ENCODE data around the gene CAPZB. TPM values are rescaled to one million over a fixed set of nuclear protein-coding genes. Genes with fewer than 3 reads are reported as not detected.

Gene CAPZB
- polyA plus RNA-seq, 1 donor from 2014 or later = 159 TPM

- Histone ChIP-seq H3K79me2 (replicated peaks; ENCODE audit: insufficient read depth, low read length) (no peaks in the 10 kb centered on the region), H3K9me3 (ENCODE audit: low read length) (no peaks in the 10 kb centered on the region), H3K9ac (ENCODE audit: low read length) (no peak overlapping the region), H3F3A (ENCODE audit: insufficient read depth, low read length, poor library complexity, severe bottlenecking) (no peaks in the 10 kb centered on the region), H3K4me3 (ENCODE audit: low read length) (no peak overlapping the region), H3K9me2 (ENCODE audit: insufficient read depth, low read length) (no peaks in the 10 kb centered on the region), H4K20me1 (ENCODE audit: insufficient read depth) (no peaks in the 10 kb centered on the region), H3K36me3 (ENCODE audit: insufficient read depth, low read length) (no peaks in the 10 kb centered on the region), H3K4me2 (ENCODE audit: low read length) (no peak overlapping the region), H2AFZ (ENCODE audit: low read depth, low read length) (no peak overlapping the region), H3K27ac (ENCODE audit: low read length) (no peak overlapping the region), H3K27me3 (ENCODE audit: insufficient read depth, low read depth, low read length) (no peaks in the 10 kb centered on the region)
- TF ChIP-seq SMC3 (conservative IDR thresholded peaks at IDR 0.05; ENCODE audit: poor library complexity) = no peak
- no peak for TF ChIP-seq TAF1 (IDR thresholded peaks at IDR 0.05; ENCODE audit: low read depth)
- no peak for TF ChIP-seq EP300 (conservative IDR thresholded peaks at IDR 0.05; ENCODE audit: poor library complexity, severe bottlenecking)
- TF ChIP-seq MXI1 (conservative IDR thresholded peaks at IDR 0.05; ENCODE audit: poor library complexity, severe bottlenecking) = no peak
- no peak for TF ChIP-seq POLR2AphosphoS5 (IDR thresholded peaks at IDR 0.05)
- no peak for TF ChIP-seq RAD21 (conservative IDR thresholded peaks at IDR 0.05)
- TF ChIP-seq EZH2 (IDR thresholded peaks at IDR 0.05; ENCODE audit: borderline replicate concordance, insufficient read depth, low read length, poor library complexity, severe bottlenecking) = no peak
- no peak for TF ChIP-seq CTCF (IDR thresholded peaks at IDR 0.05; ENCODE audit: poor library complexity, severe bottlenecking)
- TF ChIP-seq, protein P1, sequence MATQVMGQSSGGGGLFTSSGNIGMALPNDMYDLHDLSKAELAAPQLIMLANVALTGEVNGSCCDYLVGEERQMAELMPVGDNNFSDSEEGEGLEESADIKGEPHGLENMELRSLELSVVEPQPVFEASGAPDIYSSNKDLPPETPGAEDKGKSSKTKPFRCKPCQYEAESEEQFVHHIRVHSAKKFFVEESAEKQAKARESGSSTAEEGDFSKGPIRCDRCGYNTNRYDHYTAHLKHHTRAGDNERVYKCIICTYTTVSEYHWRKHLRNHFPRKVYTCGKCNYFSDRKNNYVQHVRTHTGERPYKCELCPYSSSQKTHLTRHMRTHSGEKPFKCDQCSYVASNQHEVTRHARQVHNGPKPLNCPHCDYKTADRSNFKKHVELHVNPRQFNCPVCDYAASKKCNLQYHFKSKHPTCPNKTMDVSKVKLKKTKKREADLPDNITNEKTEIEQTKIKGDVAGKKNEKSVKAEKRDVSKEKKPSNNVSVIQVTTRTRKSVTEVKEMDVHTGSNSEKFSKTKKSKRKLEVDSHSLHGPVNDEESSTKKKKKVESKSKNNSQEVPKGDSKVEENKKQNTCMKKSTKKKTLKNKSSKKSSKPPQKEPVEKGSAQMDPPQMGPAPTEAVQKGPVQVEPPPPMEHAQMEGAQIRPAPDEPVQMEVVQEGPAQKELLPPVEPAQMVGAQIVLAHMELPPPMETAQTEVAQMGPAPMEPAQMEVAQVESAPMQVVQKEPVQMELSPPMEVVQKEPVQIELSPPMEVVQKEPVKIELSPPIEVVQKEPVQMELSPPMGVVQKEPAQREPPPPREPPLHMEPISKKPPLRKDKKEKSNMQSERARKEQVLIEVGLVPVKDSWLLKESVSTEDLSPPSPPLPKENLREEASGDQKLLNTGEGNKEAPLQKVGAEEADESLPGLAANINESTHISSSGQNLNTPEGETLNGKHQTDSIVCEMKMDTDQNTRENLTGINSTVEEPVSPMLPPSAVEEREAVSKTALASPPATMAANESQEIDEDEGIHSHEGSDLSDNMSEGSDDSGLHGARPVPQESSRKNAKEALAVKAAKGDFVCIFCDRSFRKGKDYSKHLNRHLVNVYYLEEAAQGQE (IDR thresholded peaks at IDR 0.05; ENCODE audit: borderline replicate concordance) = no peak
Measured at GRCh38 chr1:19351873-19352272, 133.5 kb downstream of the CAPZB start.

DNA sequence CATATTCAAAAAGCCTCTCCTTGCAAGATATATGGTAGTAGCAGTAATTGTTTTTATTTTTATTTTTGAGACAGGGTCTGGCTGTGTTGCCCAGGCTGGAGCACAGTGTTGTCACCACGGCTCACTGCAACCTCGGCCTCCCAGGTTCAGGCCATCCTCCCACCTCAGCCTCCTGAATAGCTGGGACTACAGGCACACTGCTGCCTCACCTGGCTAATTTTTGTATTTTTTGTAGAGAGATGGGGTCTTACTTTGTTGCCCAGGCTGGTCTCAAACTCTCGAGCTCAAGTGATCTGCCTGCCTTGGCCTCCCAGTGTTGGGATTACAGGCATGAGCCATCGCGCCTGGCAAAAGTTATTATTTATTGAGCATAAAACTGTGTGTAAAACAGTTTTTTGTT, 134.8 kb downstream of the CAPZB start:
- Histone ChIP-seq H4K20me1 (ENCODE audit: insufficient read depth) (no peaks in the 10 kb centered on the region), H3K36me3 (ENCODE audit: insufficient read depth, low read length) (no peaks in the 10 kb centered on the region)
- TF ChIP-seq, protein P1 (IDR thresholded peaks at IDR 0.05; ENCODE audit: borderline replicate concordance) = no peak
- no peak for TF ChIP-seq CTCF (IDR thresholded peaks at IDR 0.05; ENCODE audit: poor library complexity, severe bottlenecking)
- no peak for TF ChIP-seq EZH2 (IDR thresholded peaks at IDR 0.05; ENCODE audit: borderline replicate concordance, insufficient read depth, low read length, poor library complexity, severe bottlenecking)

More for the DNA sequence above, 134.8 kb downstream of the CAPZB start:
- H3K9me3 ChIP-seq (ENCODE audit: low read length) = no peaks in the 10 kb centered on the region
- H3K4me3 ChIP-seq (ENCODE audit: low read length) = no peak overlapping the region
- no peak overlapping the region for H3K9ac ChIP-seq (ENCODE audit: low read length)
- H3K27me3 ChIP-seq (ENCODE audit: insufficient read depth, low read depth, low read length) = no peaks in the 10 kb centered on the region
- no peaks in the 10 kb centered on the region for H3F3A ChIP-seq (ENCODE audit: insufficient read depth, low read length, poor library complexity, severe bottlenecking)
- H3K79me2 ChIP-seq (replicated peaks; ENCODE audit: insufficient read depth, low read length) = no peaks in the 10 kb centered on the region
- H2AFZ ChIP-seq (ENCODE audit: low read depth, low read length) = no peak overlapping the region
- H3K27ac ChIP-seq (ENCODE audit: low read length) = no peak overlapping the region
- no peak overlapping the region for H3K4me2 ChIP-seq (ENCODE audit: low read length)
- H3K9me2 ChIP-seq (ENCODE audit: insufficient read depth, low read length) = no peaks in the 10 kb centered on the region
